MCF 10A (cell line): ENCODE measurements around the gene NAT10. TPM values are rescaled to one million over a fixed set of nuclear protein-coding genes. Genes with fewer than 3 reads are reported as not detected.

Experiments
- BruUV-seq: library from RNA; stranded (reverse); fragments of 400-500 nt; replicated peaks from 2 replicates; lab custom pipeline; 2021; lab: Mats Ljungman, UMichigan
- CTCF ChIA-PET: fragments of 300-600 bp; sonication (Branson Sonifier 250); formaldehyde crosslinking; extraction: SDS; loops from one replicate; lab custom pipeline; 2021; ENCODE audit warnings: antibody characterized with exemption, inconsistent platforms; lab: Yijun Ruan, JAX
- POLR2A ChIA-PET: fragments of 300-600, 350-650 bp; sonication (Branson Sonifier 250); formaldehyde crosslinking; extraction: SDS; loops from one replicate; lab custom pipeline; 2020; ENCODE audit warnings: antibody characterized with exemption, inconsistent platforms; lab: Yijun Ruan, JAX
- DNase-seq: peaks from one replicate; pipeline ENCODE4 v3.0.0-alpha.2; 2018; ENCODE audit not compliant: unreplicated experiment
- H3K27ac Mint-ChIP-seq: one replicate; pipeline ENCODE4 v1.8.0; 2022; ENCODE audit warnings: mild to moderate bottlenecking, low read depth, mixed read lengths; ENCODE audit not compliant: unreplicated experiment
- H3K27me3 Mint-ChIP-seq: one replicate; pipeline ENCODE4 v1.8.0; 2022; ENCODE audit warnings: mixed read lengths; ENCODE audit not compliant: insufficient read depth, unreplicated experiment
- H3K36me3 Mint-ChIP-seq: one replicate; pipeline ENCODE4 v1.8.0; 2022; ENCODE audit warnings: mild to moderate bottlenecking, moderate library complexity, mixed read lengths; ENCODE audit not compliant: insufficient read depth, unreplicated experiment
- H3K4me1 Mint-ChIP-seq: one replicate; pipeline ENCODE4 v1.8.0; 2022; ENCODE audit warnings: mixed read lengths; ENCODE audit not compliant: insufficient read depth, unreplicated experiment
- H3K4me3 Mint-ChIP-seq: one replicate; pipeline ENCODE4 v1.8.0; 2022; ENCODE audit warnings: mild to moderate bottlenecking, moderate library complexity, mixed read lengths; ENCODE audit not compliant: unreplicated experiment
- H3K9me3 Mint-ChIP-seq: one replicate; pipeline ENCODE4 v1.8.0; 2022; ENCODE audit warnings: mixed read lengths; ENCODE audit not compliant: unreplicated experiment
- CTCF ChIP-seq: fragments of 200-600 bp; IDR thresholded peaks from one replicate; pipeline ENCODE4 v1.8.0; 2022; ENCODE audit warnings: antibody characterized with exemption, mild to moderate bottlenecking; ENCODE audit not compliant: unreplicated experiment
- intact Hi-C: fragments of 100-400 bp; cut with micrococcal nuclease; formaldehyde crosslinking; loops from 2 replicates; pipeline ENCODE4 v1.14.1; 2022
- total RNA-seq: library from RNA; stranded (reverse); gene quantifications from 2 replicates; pipeline ENCODE4 v1.2.3, GENCODE V29; 2022

Gene NAT10
- total RNA-seq, 1 experiment from 2014 or later, result 89.5 TPM

- Mint-ChIP-seq H3K4me3 (no peak overlapping the region), H3K27ac (no peak overlapping the region), H3K4me1 (no peaks in the 10 kb centered on the region), H3K9me3 (no peaks in the 10 kb centered on the region), H3K27me3 (no peaks in the 10 kb centered on the region), H3K36me3 (peaks cover 98% of the 10 kb centered on the region)
- DNase-seq, result no peak
- TF ChIP-seq CTCF, result no peak
- POLR2A ChIA-PET, result no interaction called here
- no TSS peak for BruUV-seq
- intact Hi-C loops, result no loop called here
- CTCF ChIA-PET, result interaction anchor here (1.1 kb wide), 1 partner anchor 36 kb away, joined by 3 read pairs; no protein-coding TSS in a partner anchor
Measured at GRCh38 chr11:34128824-34129223, 23.4 kb downstream of the NAT10 start.

- no peak for TF ChIP-seq CTCF
- Mint-ChIP-seq H3K27ac (no peak overlapping the region), H3K4me3 (no peak overlapping the region), H3K36me3 (peaks cover 98% of the 10 kb centered on the region), H3K4me1 (no peaks in the 10 kb centered on the region), H3K9me3 (no peaks in the 10 kb centered on the region), H3K27me3 (no peaks in the 10 kb centered on the region)
- no peak for DNase-seq
- BruUV-seq, result no TSS peak
- ChIA-PET CTCF (interaction anchor here (1.0 kb wide), 1 partner anchor 42 kb away, joined by 3 read pairs; no protein-coding TSS in a partner anchor), POLR2A (interaction anchor here (1.1 to 1.4 kb wide), 2 partner anchors 26 kb away, joined by 5 to 6 read pairs; partner anchors contain the start of gene NAT10)
- intact Hi-C loops, result no loop called here
Measured at GRCh38 chr11:34132261-34132965, 27.0 kb downstream of the NAT10 start.

- no TSS peak for BruUV-seq
- no peaks in the 10 kb centered on the region for H3K4me1 Mint-ChIP-seq
- intact Hi-C loops, result no loop called here
- CTCF ChIA-PET, result interaction anchor here (0.7 to 0.9 kb wide), 2 partner anchors 59 to 61 kb away, joined by 3 read pairs; no protein-coding TSS in a partner anchor
- no peak for TF ChIP-seq CTCF
- no peak for DNase-seq
- H3K27me3 Mint-ChIP-seq, result no peaks in the 10 kb centered on the region
- POLR2A ChIA-PET, result interaction anchor here (1.0 kb wide), 1 partner anchor 28 kb away, joined by 3 read pairs; no protein-coding TSS in a partner anchor
- H3K9me3 Mint-ChIP-seq, result no peaks in the 10 kb centered on the region
- peaks cover 86% of the 10 kb centered on the region for H3K36me3 Mint-ChIP-seq
- no peak overlapping the region for H3K4me3 Mint-ChIP-seq
- no peak overlapping the region for H3K27ac Mint-ChIP-seq
Measured at GRCh38 chr11:34134765-34135164, 29.3 kb downstream of the NAT10 start.

GRCh38 chr11:34135439-34135838 lies 30.0 kb downstream of the NAT10 start:
- POLR2A ChIA-PET, result no interaction called here
- H3K4me3 Mint-ChIP-seq, result no peak overlapping the region
- no peaks in the 10 kb centered on the region for H3K27me3 Mint-ChIP-seq
- CTCF ChIA-PET, result interaction anchor here (0.9 kb wide), 1 partner anchor 60 kb away, joined by 3 read pairs; no protein-coding TSS in a partner anchor
- H3K36me3 Mint-ChIP-seq, result peaks cover 81% of the 10 kb centered on the region
- DNase-seq, result no peak
- H3K9me3 Mint-ChIP-seq, result no peaks in the 10 kb centered on the region
- H3K4me1 Mint-ChIP-seq, result no peaks in the 10 kb centered on the region
- no peak for TF ChIP-seq CTCF
- BruUV-seq, result no TSS peak
- H3K27ac Mint-ChIP-seq, result no peak overlapping the region
- intact Hi-C loops, result no loop called here
